Mesenchymal stem cell (in vitro differentiated cells and primary cell): ENCODE results near the gene DNAJC13.
A peak's percentile ranks its signal among the peaks of the same experiment; 100 is the strongest.

Experiments used
- DNase-seq: peaks from one replicate; pipeline ENCODE4 v3.0.0-alpha.2; 2013
- H2AFZ ChIP-seq: one replicate; pipeline ENCODE4 v1.6.1; 2013; ENCODE audit warnings: low read depth, mild to moderate bottlenecking, control low read depth, inconsistent platforms, low read length, moderate library complexity
- H2AK5ac ChIP-seq: 2 replicates; pipeline ENCODE4 v1.6.1; 2013; ENCODE audit warnings: low read length, moderate library complexity, mild to moderate bottlenecking, inconsistent platforms; ENCODE audit not compliant: severe bottlenecking
- H2BK120ac ChIP-seq: one replicate; pipeline ENCODE4 v1.6.1; 2013; ENCODE audit warnings: low read depth, mild to moderate bottlenecking, inconsistent platforms, low read length, moderate library complexity
- H2BK12ac ChIP-seq, 2 experiments: one replicate each; pipeline ENCODE4 v1.6.1; 2013; ENCODE audit warnings: inconsistent platforms in 2 of 2, low read length in 2 of 2, mild to moderate bottlenecking in 2 of 2, moderate library complexity in 2 of 2, control low read depth in 1 of 2
- H2BK15ac ChIP-seq: one replicate; pipeline ENCODE4 v1.6.1; 2013; ENCODE audit warnings: mild to moderate bottlenecking, low read depth, inconsistent platforms; ENCODE audit not compliant: poor library complexity, severe bottlenecking
- H2BK5ac ChIP-seq: 2 replicates; pipeline ENCODE4 v1.6.1; 2013; ENCODE audit warnings: low read depth, mild to moderate bottlenecking, low read length, control low read depth, inconsistent platforms; ENCODE audit not compliant: poor library complexity, severe bottlenecking
- H3K14ac ChIP-seq, 2 experiments: one replicate each; pipeline ENCODE4 v1.6.1; 2013; ENCODE audit warnings: inconsistent platforms in 2 of 2, low read length in 2 of 2, control low read depth in 1 of 2, mild to moderate bottlenecking in 1 of 2, moderate library complexity in 1 of 2
- H3K18ac ChIP-seq, 2 experiments: one replicate each; pipeline ENCODE4 v1.6.1; 2013; ENCODE audit warnings: inconsistent platforms in 2 of 2, low read length in 2 of 2, control low read depth in 1 of 2, low read depth in 1 of 2, mild to moderate bottlenecking in 1 of 2
- H3K23ac ChIP-seq, 2 experiments: one replicate each; pipeline ENCODE4 v1.6.1; 2013; ENCODE audit warnings: inconsistent platforms in 2 of 2, low read length in 2 of 2, mild to moderate bottlenecking in 2 of 2, moderate library complexity in 2 of 2, control low read depth in 1 of 2
- H3K27ac ChIP-seq: 2 replicates; pipeline ENCODE4 v1.5.1; 2013; ENCODE audit warnings: mild to moderate bottlenecking, moderate library complexity, low read length, control low read depth, inconsistent platforms; ENCODE audit not compliant: poor library complexity, severe bottlenecking
- H3K27me3 ChIP-seq, 2 experiments: 2 replicates each; pipeline versions ENCODE4 v1.6.1 to v1.7.0; 2013; ENCODE audit warnings: low read length in 2 of 2, mild to moderate bottlenecking in 2 of 2, moderate library complexity in 2 of 2, control low read depth in 1 of 2, inconsistent platforms in 1 of 2; ENCODE audit not compliant: control insufficient read depth in 1 of 2, insufficient read depth in 1 of 2
- H3K36me3 ChIP-seq, 2 experiments: 2 replicates each; pipeline versions ENCODE4 v1.6.1 to v1.7.0; 2013; ENCODE audit warnings: low read length in 2 of 2, control low read depth in 1 of 2, inconsistent platforms in 1 of 2, low read depth in 1 of 2, mild to moderate bottlenecking in 1 of 2; ENCODE audit not compliant: insufficient read depth in 2 of 2, control insufficient read depth in 1 of 2
- H3K4ac ChIP-seq, 2 experiments: one replicate each; pipeline ENCODE4 v1.6.1; 2013; ENCODE audit warnings: inconsistent platforms in 2 of 2, low read length in 2 of 2, mild to moderate bottlenecking in 2 of 2, moderate library complexity in 2 of 2, control low read depth in 1 of 2, low read depth in 1 of 2
- H3K4me1 ChIP-seq: 2 replicates; pipeline ENCODE4 v1.6.1; 2013; ENCODE audit warnings: low read depth, low read length, control low read depth; ENCODE audit not compliant: control insufficient read depth, insufficient read depth
- H3K4me2 ChIP-seq: 2 replicates; pipeline ENCODE4 v1.6.1; 2013; ENCODE audit warnings: low read length, mild to moderate bottlenecking, inconsistent platforms; ENCODE audit not compliant: poor library complexity, severe bottlenecking
- H3K4me3 ChIP-seq, 2 experiments: 2 replicates each; pipeline versions ENCODE4 v1.5.1 to v1.7.0; 2013; ENCODE audit warnings: low read length in 2 of 2, mild to moderate bottlenecking in 2 of 2, control low read depth in 1 of 2, low read depth in 1 of 2; ENCODE audit not compliant: insufficient read depth in 1 of 2
- H3K79me1 ChIP-seq: replicated peaks from 2 replicates; pipeline ENCODE4 v1.6.1; 2013; ENCODE audit warnings: mild to moderate bottlenecking, control low read depth, low read length, inconsistent platforms; ENCODE audit not compliant: poor library complexity, severe bottlenecking
- H3K9ac ChIP-seq: 2 replicates; pipeline ENCODE4 v1.7.0; 2013; ENCODE audit warnings: mild to moderate bottlenecking, low read length, moderate library complexity
- H3K9me3 ChIP-seq: 2 replicates; pipeline ENCODE4 v1.7.0; 2013; ENCODE audit warnings: mild to moderate bottlenecking, low read length; ENCODE audit not compliant: control insufficient read depth
- H4K8ac ChIP-seq: one replicate; pipeline ENCODE4 v1.6.1; 2013; ENCODE audit warnings: inconsistent platforms, mild to moderate bottlenecking, low read length, moderate library complexity
- H4K91ac ChIP-seq: one replicate; pipeline ENCODE4 v1.6.1; 2013; ENCODE audit warnings: mild to moderate bottlenecking, low read length, inconsistent platforms
- WGBS: methylation state at CpG from one replicate; pipeline ENCODE4 v1.1.7; 2013; ENCODE audit warnings: mixed read lengths; 5-methylcytosine and 5-hydroxymethylcytosine counted together

DNAJC13 gene

DNA sequence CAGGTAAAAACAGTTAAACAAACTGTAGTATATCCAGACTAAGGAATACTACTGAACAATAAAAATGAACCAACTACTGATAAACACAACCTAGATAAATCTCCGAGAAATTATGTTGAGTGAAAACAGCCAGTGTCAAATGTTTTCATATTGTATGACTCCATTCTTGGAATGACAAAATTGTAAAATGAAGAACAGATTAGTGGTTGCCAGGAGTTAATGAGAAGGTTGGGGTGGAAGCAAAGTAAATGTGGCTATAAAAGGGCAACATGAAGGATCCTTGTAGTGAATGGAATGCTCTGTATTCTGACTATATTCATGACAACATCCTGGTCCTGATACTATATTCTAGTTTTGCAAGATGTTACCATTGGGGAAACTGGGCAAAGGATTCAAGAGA lies 152.3 kb downstream of the DNAJC13 start:
- Histone ChIP-seq H2AFZ (no peak overlapping the region), H2BK12ac (no peak overlapping the region), H3K4me3 (no peak overlapping the region), H4K91ac (no peak overlapping the region), H3K79me1 (no peaks in the 10 kb centered on the region), H2BK15ac (no peak overlapping the region), H3K4me1 (no peaks in the 10 kb centered on the region), H3K27me3 (no peaks in the 10 kb centered on the region), H4K8ac (no peak overlapping the region), H3K18ac (no peak overlapping the region), H3K27ac (no peak overlapping the region), H3K4me2 (no peak overlapping the region), H2AK5ac (no peak overlapping the region), H3K9me3 (no peaks in the 10 kb centered on the region), H3K36me3 (peaks cover 3 to 4% of the 10 kb centered on the region in 2 experiments), H3K23ac (no peak overlapping the region), H3K4ac (no peak overlapping the region), H3K14ac (no peak overlapping the region), H3K9ac (peak overlapping the region; percentile 84), H2BK120ac (no peak overlapping the region), H2BK5ac (no peak overlapping the region)
- DNase-seq: no peak
- WGBS: 91% methylated on average over 1 of the region's 1 CpG

DNA sequence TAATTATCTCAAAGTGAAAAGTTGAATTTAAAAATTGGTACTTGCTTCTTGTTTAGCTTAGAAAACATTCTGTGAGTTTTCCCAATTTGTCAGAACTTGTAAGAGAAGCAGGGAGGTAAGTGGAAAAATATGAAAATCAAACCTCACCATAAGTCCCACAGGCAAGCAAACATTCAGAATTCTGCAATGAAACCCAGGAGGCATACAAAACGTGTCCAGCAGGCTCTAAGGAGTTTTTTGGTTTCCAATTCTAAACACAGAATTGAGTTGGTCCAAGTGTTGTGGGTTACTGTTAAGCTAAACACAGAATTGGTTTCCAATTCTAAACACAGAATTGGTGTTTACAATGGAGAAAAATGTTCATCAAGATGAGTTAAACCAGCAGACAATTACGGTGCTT lies 152.7 kb downstream of the DNAJC13 start:
- no peak overlapping the region for H3K4ac ChIP-seq
- no peak overlapping the region for H3K27ac ChIP-seq
- no peak overlapping the region for H2BK120ac ChIP-seq
- H3K36me3 ChIP-seq: peaks cover 2 to 4% of the 10 kb centered on the region in 2 experiments
- no peak overlapping the region for H3K14ac ChIP-seq
- no peak overlapping the region for H3K4me2 ChIP-seq
- peak overlapping the region; percentile 84 for H3K9ac ChIP-seq
- no peaks in the 10 kb centered on the region for H3K79me1 ChIP-seq
- no peaks in the 10 kb centered on the region for H3K4me1 ChIP-seq
- H3K18ac ChIP-seq: no peak overlapping the region
- WGBS: 90% methylated on average over 1 of the region's 2 CpGs
- no peak overlapping the region for H2BK12ac ChIP-seq
- no peak overlapping the region for H4K91ac ChIP-seq
- no peak overlapping the region for H2AFZ ChIP-seq
- H2BK5ac ChIP-seq: no peak overlapping the region
- DNase-seq: peak; percentile 4
- H4K8ac ChIP-seq: no peak overlapping the region
- H3K27me3 ChIP-seq: no peaks in the 10 kb centered on the region
- no peak overlapping the region for H3K23ac ChIP-seq
- H2BK15ac ChIP-seq: no peak overlapping the region
- H3K4me3 ChIP-seq: no peak overlapping the region
- H2AK5ac ChIP-seq: no peak overlapping the region
- no peaks in the 10 kb centered on the region for H3K9me3 ChIP-seq

GRCh38 chr3:132573797-132574211 lies 156.5 kb downstream of the DNAJC13 start:
- Histone ChIP-seq H3K27me3 (no peaks in the 10 kb centered on the region), H2AFZ (no peak overlapping the region), H2BK15ac (no peak overlapping the region), H2BK12ac (no peak overlapping the region), H4K91ac (no peak overlapping the region), H3K18ac (no peak overlapping the region), H2BK120ac (no peak overlapping the region), H2AK5ac (no peak overlapping the region), H3K79me1 (no peaks in the 10 kb centered on the region), H3K4ac (no peak overlapping the region), H3K4me1 (no peaks in the 10 kb centered on the region), H3K23ac (no peak overlapping the region), H3K9ac (peak overlapping the region; percentile 81), H3K27ac (no peak overlapping the region), H4K8ac (no peak overlapping the region), H3K4me3 (peak overlapping the region in 1 of 2 experiments; percentile 33), H3K36me3 (peaks cover 0 to 23% of the 10 kb centered on the region in 2 experiments), H3K4me2 (no peak overlapping the region), H2BK5ac (no peak overlapping the region), H3K9me3 (no peaks in the 10 kb centered on the region), H3K14ac (no peak overlapping the region)
- DNase-seq: no peak
- 97% methylated on average over 4 of the region's 5 CpGs for WGBS

- H3K27ac ChIP-seq: no peak overlapping the region
- no peak overlapping the region for H2BK15ac ChIP-seq
- no peaks in the 10 kb centered on the region for H3K9me3 ChIP-seq
- H3K9ac ChIP-seq: peak overlapping the region; percentile 53
- H3K14ac ChIP-seq: no peak overlapping the region
- no peak overlapping the region for H3K4ac ChIP-seq
- no peak overlapping the region for H4K91ac ChIP-seq
- H3K27me3 ChIP-seq: no peaks in the 10 kb centered on the region
- no peak overlapping the region for H2AFZ ChIP-seq
- no peak overlapping the region for H2BK12ac ChIP-seq
- H3K4me3 ChIP-seq: no peak overlapping the region
- no peaks in the 10 kb centered on the region for H3K79me1 ChIP-seq
- H3K4me1 ChIP-seq: no peaks in the 10 kb centered on the region
- no peak overlapping the region for H2BK120ac ChIP-seq
- no peak overlapping the region for H2AK5ac ChIP-seq
- H3K23ac ChIP-seq: no peak overlapping the region
- no peak for DNase-seq
- WGBS: 100% methylated on average over 1 of the region's 1 CpG
- H2BK5ac ChIP-seq: no peak overlapping the region
- H3K18ac ChIP-seq: no peak overlapping the region
- peaks cover 0 to 6% of the 10 kb centered on the region in 2 experiments for H3K36me3 ChIP-seq
- H4K8ac ChIP-seq: no peak overlapping the region
- H3K4me2 ChIP-seq: no peak overlapping the region
Observed at GRCh38 chr3:132587401-132587800, 170.1 kb downstream of the DNAJC13 start.
